GM12878 (cell line): Measurements from ENCODE around the gene RNF148. TPM values are rescaled to one million over a fixed set of nuclear protein-coding genes. Genes with fewer than 3 reads are reported as not detected.

Experiments used
- ATAC-seq: fragments of 200-7000 bp; cut with Tn5 transposase; 3 replicates; pipeline ENCODE4 v1.9.1; 2020; ENCODE audit warnings: mild to moderate bottlenecking, moderate library complexity
- BruUV-seq: library from RNA; stranded (reverse); fragments of 400-500 nt; replicated peaks from 2 replicates; lab custom pipeline; 2021; lab: Mats Ljungman, UMichigan
- CTCF ChIA-PET: fragments of 300-600 bp; sonication (Branson Sonifier 250); formaldehyde crosslinking; extraction: SDS; loops from one replicate; lab custom pipeline; 2021; ENCODE audit warnings: inconsistent platforms; lab: Yijun Ruan, JAX
- POLR2A ChIA-PET: fragments of 350-600 bp; formaldehyde crosslinking; extraction: SDS; loops from one replicate; lab custom pipeline; 2021; ENCODE audit warnings: inconsistent platforms; lab: Charles Lee
- RAD21 ChIA-PET: fragments of 300-600 bp; sonication (Branson Sonifier 250); formaldehyde crosslinking; loops from one replicate; lab custom pipeline; 2023; ENCODE audit warnings: antibody characterized with exemption; ENCODE audit not compliant: unreplicated experiment; lab: Charles Lee
- SMC1A ChIA-PET: fragments of 300-600 bp; sonication (Branson Sonifier 250); formaldehyde crosslinking; loops from one replicate; lab custom pipeline; 2023; ENCODE audit not compliant: unreplicated experiment, uncharacterized antibody; lab: Charles Lee
- DNase-seq: peaks from one replicate; pipeline ENCODE4 v3.0.0-alpha.2; 2011; ENCODE audit warnings: low read depth, low spot score
- FAIRE-seq: peaks from 3 replicates; lab custom pipeline; 2011; peaks lifted over from hg19 to GRCh38; lab: Jason Lieb, UNC
- H2AFZ ChIP-seq: 2 replicates; pipeline ENCODE4 v1.6.0; 2011; ENCODE audit warnings: low read depth, low read length, control low read depth; ENCODE audit not compliant: control insufficient read depth
- H3K27ac ChIP-seq: 2 replicates; pipeline ENCODE4 v1.5.1; 2011; ENCODE audit warnings: control low read depth; ENCODE audit not compliant: control insufficient read depth, insufficient read depth
- H3K27me3 ChIP-seq, 2 experiments: replicated peaks in 1 of 2; 2 replicates each; pipeline versions ENCODE4 v1.6.0 to v1.6.1; 2011; ENCODE audit warnings: low read length in 1 of 2; ENCODE audit not compliant: control insufficient read depth in 2 of 2, insufficient read depth in 2 of 2
- H3K36me3 ChIP-seq, 2 experiments: 2 replicates each; pipeline ENCODE4 v1.5.1; 2011; ENCODE audit warnings: low read length in 1 of 2; ENCODE audit not compliant: control insufficient read depth in 2 of 2, insufficient read depth in 2 of 2
- H3K4me1 ChIP-seq: 2 replicates; pipeline ENCODE4 v1.6.1; 2011; ENCODE audit warnings: mild to moderate bottlenecking, low read length, moderate library complexity, mixed read lengths; ENCODE audit not compliant: control insufficient read depth, insufficient read depth
- H3K4me2 ChIP-seq: 2 replicates; pipeline ENCODE4 v1.6.0; 2011; ENCODE audit warnings: control low read depth; ENCODE audit not compliant: control insufficient read depth, insufficient read depth
- H3K4me3 ChIP-seq: fragments of 200-600 bp; sonication (generic); 2 replicates; pipeline ENCODE4 v1.5.1; 2016
- H3K79me2 ChIP-seq: 2 replicates; pipeline ENCODE4 v1.6.0; 2011; ENCODE audit warnings: low read length; ENCODE audit not compliant: control insufficient read depth, insufficient read depth
- H3K9ac ChIP-seq: 2 replicates; pipeline ENCODE4 v1.8.0; 2011; ENCODE audit warnings: low read length, control low read depth, mixed read lengths; ENCODE audit not compliant: control insufficient read depth, insufficient read depth
- H3K9me3 ChIP-seq: replicated peaks from 3 replicates; pipeline ENCODE4 v1.5.1; 2011; ENCODE audit warnings: mild to moderate bottlenecking, low read length; ENCODE audit not compliant: control insufficient read depth, insufficient read depth
- H4K20me1 ChIP-seq: 2 replicates; pipeline ENCODE4 v1.6.0; 2011; ENCODE audit not compliant: control insufficient read depth, insufficient read depth
- CEBPZ ChIP-seq: fragments of 150-350 bp; IDR thresholded peaks from 2 replicates; pipeline ENCODE4 v1.6.1; 2016; ENCODE audit warnings: low read depth, low read length
- EGR1 ChIP-seq, 2 experiments: IDR thresholded peaks; 1 replicate in 1 of 2; 2 replicates in 1 of 2; pipeline ENCODE4 v1.6.1; 2011 to 2012; ENCODE audit warnings: low read depth in 2 of 2, low read length in 2 of 2, borderline replicate concordance in 1 of 2, mild to moderate bottlenecking in 1 of 2, moderate library complexity in 1 of 2
- ELK1 ChIP-seq: IDR thresholded peaks from 2 replicates; pipeline ENCODE4 v1.6.1; 2012; ENCODE audit warnings: low read depth, low read length, improper control_type of control experiment
- JUND ChIP-seq: IDR thresholded peaks from 2 replicates; pipeline ENCODE4 v1.6.1; 2012; ENCODE audit warnings: low read depth, mild to moderate bottlenecking, low read length, improper control_type of control experiment, moderate library complexity
- MLLT1 ChIP-seq: fragments of 450-650 bp; IDR thresholded peaks from 2 replicates; pipeline ENCODE4 v1.6.1; 2016; ENCODE audit warnings: mild to moderate bottlenecking
- ZNF687 ChIP-seq: fragments of 450-650 bp; IDR thresholded peaks from 2 replicates; pipeline ENCODE4 v1.6.1; 2017; ENCODE audit warnings: mild to moderate bottlenecking, moderate library complexity
- WGBS: methylation state at CpG from one replicate; pipeline ENCODE4 v1.1.6; 2016; ENCODE audit warnings: low lambda C conversion rate; ENCODE audit not compliant: insufficient replicate concordance, insufficient coverage; ENCODE audit errors: missing lambda C conversion rate; 5-methylcytosine and 5-hydroxymethylcytosine counted together
- in situ Hi-C: fragments of 300-500 bp; cut with MboI; formaldehyde crosslinking; loops from 9 replicates; pipeline ENCODE4 v1.14.3; 2018; ENCODE audit warnings: mixed read lengths
- intact Hi-C: fragments of 100-400 bp; cut with micrococcal nuclease; formaldehyde crosslinking; loops from one replicate; pipeline ENCODE4 v1.14.2; 2022; ENCODE audit not compliant: unreplicated experiment
- polyA plus RNA-seq, 11 experiments: library from polyadenylated mRNA; depleted of rRNA in 4 of 11; unstranded in 6 of 11; stranded (reverse) in 5 of 11; fragments of >200 nt; fragmentation: Nextera tagmentation in 4 of 11; fragmentation: Illumina TruSeq in 1 of 11; extraction: Ambion mirVana in 4 of 11; extraction: Trizol in 1 of 11; gene quantifications; 1 replicate in 1 of 11; 2 replicates in 10 of 11; pipeline versions ENCODE4 v1.2.1 to v1.2.3, GENCODE V29; 2011 to 2016; ENCODE audit warnings: inconsistent platforms in 2 of 11, missing spikeins in 2 of 11, low read depth in 1 of 11
- total RNA-seq, 4 experiments: library from RNA; depleted of rRNA in 3 of 4; stranded (reverse); fragments of >200 nt in 3 of 4; fragmentation: Illumina TruSeq in 1 of 4; extraction: Trizol in 1 of 4; gene quantifications; 2 replicates each; pipeline versions ENCODE4 v1.2.1 to v1.2.3, GENCODE V29; 2013 to 2021

The RNF148 gene
- total and polyA plus RNA-seq, 10 of the 15 experiments (the other 5 are each of a cell fraction or from before 2014, with no cell fraction given) = 0.06 to 0.22 (median 0.17) TPM; not detected in 7

GRCh38 chr7:122675621-122676020, 27.1 kb downstream of the RNF148 start (continued):
- TF ChIP-seq CEBPZ = no peak
- TF ChIP-seq ZNF687 = no peak

DNA sequence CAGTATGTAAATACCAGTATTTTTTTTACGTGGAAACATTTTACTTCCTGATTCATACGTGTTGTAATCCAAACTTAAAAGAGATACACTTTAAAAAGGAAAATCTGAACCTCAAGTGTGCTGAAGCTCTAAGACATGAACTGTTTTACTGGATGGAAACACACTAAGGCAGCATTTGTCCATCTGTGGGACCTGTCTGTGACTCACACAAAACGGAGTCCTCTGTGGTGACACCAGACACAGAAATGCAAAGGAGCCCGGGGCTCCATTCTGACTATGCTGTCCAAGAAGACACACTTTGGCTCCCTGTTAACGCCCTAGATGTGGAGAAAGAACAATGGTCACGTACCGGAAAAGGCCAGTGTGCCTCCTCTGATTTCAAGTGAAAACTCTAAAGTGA, 27.7 kb downstream of the RNF148 start:
- in situ Hi-C loops = no loop called here
- CTCF ChIA-PET = interaction anchor here (0.6 to 1.3 kb wide), 5 partner anchors 12 to 145 kb away, joined by 3 to 4 read pairs (median 3); no protein-coding TSS in a partner anchor

More for the DNA sequence above, 27.7 kb downstream of the RNF148 start:
- H3K4me1 ChIP-seq = no peaks in the 10 kb centered on the region
- no peak for TF ChIP-seq EGR1 (IDR thresholded peaks at IDR 0.05; ENCODE audit: borderline replicate concordance in 1 of 2, low read depth in 2 of 2, low read length in 2 of 2)
- no peak for TF ChIP-seq ELK1
- TF ChIP-seq MLLT1 = no peak
- no peak for TF ChIP-seq JUND
- intact Hi-C loops = no loop called here
- DNase-seq (no peak), ATAC-seq (no peak), FAIRE-seq (no peak)
- RAD21 ChIA-PET = interaction anchor here (0.9 to 1.3 kb wide), 2 partner anchors 63 to 124 kb away, joined by 3 read pairs; no protein-coding TSS in a partner anchor
- WGBS = 57% methylated on average over 7 of the region's 7 CpGs
- H3K27me3 ChIP-seq = no peaks in the 10 kb centered on the region
- H3K36me3 ChIP-seq = no peaks in the 10 kb centered on the region
- H3K27ac ChIP-seq = no peak overlapping the region
- POLR2A ChIA-PET = no interaction called here
- no peak overlapping the region for H3K9ac ChIP-seq
- no peak overlapping the region for H2AFZ ChIP-seq
- SMC1A ChIA-PET = interaction anchor here (1.1 kb wide), 2 partner anchors 10 to 22 kb away, joined by 4 to 5 read pairs; no protein-coding TSS in a partner anchor
- no peak overlapping the region for H3K4me2 ChIP-seq
- no peaks in the 10 kb centered on the region for H3K9me3 ChIP-seq
- H3K4me3 ChIP-seq = no peak overlapping the region
- no peaks in the 10 kb centered on the region for H4K20me1 ChIP-seq
- no TSS peak for BruUV-seq
- H3K79me2 ChIP-seq = no peaks in the 10 kb centered on the region
